ENCODE results near the gene ADCY9.

The ADCY9 gene

DNA sequence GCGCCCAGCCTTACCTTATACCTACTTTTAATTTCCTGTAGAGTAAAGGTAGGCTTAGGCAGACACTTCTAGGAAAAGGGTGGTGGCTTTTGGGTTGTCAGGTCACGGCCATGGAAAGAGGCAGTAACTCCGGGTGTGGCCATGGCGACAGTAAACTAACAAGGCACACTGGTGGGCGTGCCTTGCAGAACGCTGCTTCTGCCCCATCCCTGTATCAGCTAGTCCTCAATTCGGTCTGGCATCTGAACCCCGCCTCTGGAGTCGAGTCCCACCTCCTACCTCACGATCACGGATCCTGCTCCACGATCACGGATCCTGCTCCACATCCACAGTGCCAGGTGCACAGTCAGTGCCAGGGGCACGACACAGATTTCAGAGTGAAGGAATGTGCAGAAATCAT lies 5.6 kb downstream of the ADCY9 start:
- no peak for TF ChIP-seq CTCF (conservative IDR thresholded peaks at IDR 0.05)
- no peak overlapping the region for H3K27ac ChIP-seq

DNA sequence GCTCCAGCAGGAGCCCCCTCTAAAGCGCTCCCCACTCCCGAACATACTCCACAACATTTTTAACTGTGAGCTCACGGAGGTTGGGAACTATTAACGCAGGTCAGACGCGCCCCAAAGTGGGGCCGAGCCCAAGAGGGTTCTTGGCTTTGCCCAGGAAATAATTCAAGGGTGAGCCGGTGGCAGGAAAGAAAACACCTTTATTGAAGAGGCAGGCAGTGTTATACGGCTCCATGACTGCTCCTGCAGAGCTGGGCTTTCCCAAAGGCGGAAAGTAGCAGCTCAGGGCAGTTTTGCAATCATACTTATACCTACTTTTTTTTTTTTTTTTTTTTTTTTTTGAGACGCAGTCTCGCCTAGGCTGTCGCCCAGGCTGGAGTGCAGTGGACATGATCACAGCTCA lies 6.2 kb downstream of the ADCY9 start:
- no peak for TF ChIP-seq CTCF (conservative IDR thresholded peaks at IDR 0.05)
- H3K27ac ChIP-seq, result no peak overlapping the region

DNA sequence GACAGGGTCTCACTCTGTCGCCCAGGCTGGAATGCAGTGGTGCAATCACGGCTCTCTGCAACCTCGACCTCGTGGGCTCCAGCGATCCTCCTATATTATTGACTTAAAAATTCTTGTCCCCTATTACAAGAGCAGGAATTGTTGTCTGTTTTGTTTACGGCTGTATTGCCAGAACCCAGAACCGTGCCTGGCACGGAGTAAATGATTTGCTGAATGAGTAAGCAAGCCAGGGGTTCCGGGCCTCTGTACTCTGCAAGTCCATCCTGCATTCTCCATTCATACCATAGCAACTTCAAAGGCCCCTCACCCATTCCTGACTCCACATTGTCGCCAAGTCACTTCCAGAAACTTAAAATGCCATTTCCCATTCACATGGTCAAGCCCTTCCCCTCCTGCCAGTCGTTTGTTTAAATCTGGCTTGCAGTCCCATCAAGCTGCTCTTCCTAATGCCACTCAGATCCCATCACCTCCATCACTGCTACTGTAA lies 6.9 kb downstream of the ADCY9 start:
- H3K27ac ChIP-seq, result no peak overlapping the region
- TF ChIP-seq CTCF (conservative IDR thresholded peaks at IDR 0.05), result no peak

GRCh38 chr16:4106516-4106915 lies 9.7 kb downstream of the ADCY9 start:
- H3K27ac ChIP-seq, result no peak overlapping the region
- no peak for TF ChIP-seq CTCF (conservative IDR thresholded peaks at IDR 0.05)

GRCh38 chr16:4105848-4106247 lies 10.4 kb downstream of the ADCY9 start:
- no peak overlapping the region for H3K27ac ChIP-seq
- TF ChIP-seq CTCF (conservative IDR thresholded peaks at IDR 0.05), result no peak

DNA sequence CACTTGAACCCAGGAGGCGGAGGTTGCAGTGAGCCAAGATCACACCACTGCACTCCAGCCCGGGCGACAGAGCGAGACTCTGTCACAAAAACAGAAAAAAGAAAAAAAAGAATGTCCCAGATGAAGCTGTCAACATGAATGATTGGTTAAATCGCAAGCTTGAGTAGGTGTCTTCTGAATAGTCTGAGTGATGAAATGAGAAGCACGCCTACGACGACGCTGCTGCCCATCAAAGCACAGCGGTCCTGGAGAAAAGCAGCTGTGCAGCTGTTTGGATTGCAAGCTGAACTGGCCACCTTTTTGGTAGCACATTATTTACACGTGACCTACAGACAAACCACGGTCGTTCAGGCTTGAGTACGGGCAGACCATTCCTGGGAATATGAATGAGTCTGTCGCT lies 12.5 kb downstream of the ADCY9 start:
- H3K27ac ChIP-seq, result no peak overlapping the region
- TF ChIP-seq CTCF (conservative IDR thresholded peaks at IDR 0.05), result no peak

- no peak overlapping the region for H3K27ac ChIP-seq
- TF ChIP-seq CTCF (conservative IDR thresholded peaks at IDR 0.05), result no peak
Measured at GRCh38 chr16:4101421-4102219, 14.6 kb downstream of the ADCY9 start.
